Spleen (tissue), 7 donors: ENCODE data around the gene CASP14.

ENCODE experiments used
- POLR2A ChIP-seq, 3 donors: fragments of 450-650 bp; IDR thresholded peaks; one replicate each; pipeline ENCODE4 v1.5.1; 2017; ENCODE audit warnings: antibody characterized with exemption in 3 of 3, mild to moderate bottlenecking in 1 of 3
- POLR2AphosphoS5 ChIP-seq, 3 donors: sonication (generic); formaldehyde crosslinking; IDR thresholded peaks; one replicate each; pipeline ENCODE4 v1.5.1; 2017; ENCODE audit warnings: antibody characterized with exemption in 3 of 3
- TF ChIP-seq, protein P1 (sequence below), 11 experiments: fragments of 200-600 bp in 7 of 11; fragments of 450-650 bp in 4 of 11; sonication (generic) in 4 of 11; IDR thresholded peaks in 8 of 11; conservative IDR thresholded peaks in 3 of 11; 1 replicate in 7 of 11; 2 replicates in 4 of 11; pipeline versions ENCODE4 v1.4.0 to v1.8.0; 2016 to 2021; ENCODE audit warnings: antibody characterized with exemption in 11 of 11, inconsistent platforms in 4 of 11, mild to moderate bottlenecking in 1 of 11
- donor health status: DM: no; HTN: no; CAD: no; lungs with moderate emphysema.
- donor health status: DM: no; HTN: no; CAD: no.
- donor health status: DM: no; HTN: no; CAD: no.

DNA sequence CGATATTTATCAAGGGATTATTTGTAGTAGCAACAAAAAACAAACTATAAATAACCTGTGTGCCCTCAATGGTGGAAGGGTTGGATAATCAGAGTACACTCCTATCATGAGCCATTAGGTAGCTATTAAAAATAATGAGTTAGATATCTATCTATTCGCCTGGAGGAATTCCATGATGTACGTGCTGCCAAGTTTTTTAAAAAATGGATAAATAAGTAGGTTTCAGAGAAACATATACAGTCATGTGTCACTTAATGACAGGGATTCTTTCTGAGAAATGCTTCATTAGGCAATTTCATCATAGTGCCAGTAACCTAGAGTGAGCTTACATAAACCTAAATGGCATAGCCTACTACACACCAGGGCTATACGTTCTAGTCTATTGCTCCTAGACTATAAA lies 26.5 kb downstream of the CASP14 start:
- TF ChIP-seq, protein P1, sequence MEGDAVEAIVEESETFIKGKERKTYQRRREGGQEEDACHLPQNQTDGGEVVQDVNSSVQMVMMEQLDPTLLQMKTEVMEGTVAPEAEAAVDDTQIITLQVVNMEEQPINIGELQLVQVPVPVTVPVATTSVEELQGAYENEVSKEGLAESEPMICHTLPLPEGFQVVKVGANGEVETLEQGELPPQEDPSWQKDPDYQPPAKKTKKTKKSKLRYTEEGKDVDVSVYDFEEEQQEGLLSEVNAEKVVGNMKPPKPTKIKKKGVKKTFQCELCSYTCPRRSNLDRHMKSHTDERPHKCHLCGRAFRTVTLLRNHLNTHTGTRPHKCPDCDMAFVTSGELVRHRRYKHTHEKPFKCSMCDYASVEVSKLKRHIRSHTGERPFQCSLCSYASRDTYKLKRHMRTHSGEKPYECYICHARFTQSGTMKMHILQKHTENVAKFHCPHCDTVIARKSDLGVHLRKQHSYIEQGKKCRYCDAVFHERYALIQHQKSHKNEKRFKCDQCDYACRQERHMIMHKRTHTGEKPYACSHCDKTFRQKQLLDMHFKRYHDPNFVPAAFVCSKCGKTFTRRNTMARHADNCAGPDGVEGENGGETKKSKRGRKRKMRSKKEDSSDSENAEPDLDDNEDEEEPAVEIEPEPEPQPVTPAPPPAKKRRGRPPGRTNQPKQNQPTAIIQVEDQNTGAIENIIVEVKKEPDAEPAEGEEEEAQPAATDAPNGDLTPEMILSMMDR (IDR thresholded peaks at IDR 0.05 in 8 of 11, conservative IDR thresholded peaks at IDR 0.05 in 3 of 11), result no peak
- TF ChIP-seq POLR2A (IDR thresholded peaks at IDR 0.05) (no peak), POLR2AphosphoS5 (IDR thresholded peaks at IDR 0.05) (no peak)
